ENCODE measurements around the gene TLK2.

GRCh38 chr17:62627219-62627903, 148.7 kb downstream of the TLK2 start, which contains the start of gene MRC2:
- TF ChIP-seq ELF4 (CRISPR knock-in tag; IDR thresholded peaks at IDR 0.05; ENCODE audit: low read depth) (peak; percentile 70; the same call in 1 of the 2 replicates), CTCF (IDR thresholded peaks at IDR 0.05) (no peak), GABPB1 (CRISPR knock-in tag; IDR thresholded peaks at IDR 0.05) (no peak), NR2C2 (CRISPR knock-in tag; IDR thresholded peaks at IDR 0.05) (no peak), NR3C1 (CRISPR knock-in tag; conservative IDR thresholded peaks at IDR 0.05; ENCODE audit: low read depth) (no peak), GRHL2 (CRISPR knock-in tag; IDR thresholded peaks at IDR 0.05; ENCODE audit: insufficient replicate concordance, severe bottlenecking) (no peak), NR1H2 (CRISPR knock-in tag; IDR thresholded peaks at IDR 0.05) (no peak), ATF1 (CRISPR knock-in tag; IDR thresholded peaks at IDR 0.05) (no peak), PRDM15 (CRISPR knock-in tag; IDR thresholded peaks at IDR 0.05) (no peak)
